ENCODE data around the gene EAF1.

DNA sequence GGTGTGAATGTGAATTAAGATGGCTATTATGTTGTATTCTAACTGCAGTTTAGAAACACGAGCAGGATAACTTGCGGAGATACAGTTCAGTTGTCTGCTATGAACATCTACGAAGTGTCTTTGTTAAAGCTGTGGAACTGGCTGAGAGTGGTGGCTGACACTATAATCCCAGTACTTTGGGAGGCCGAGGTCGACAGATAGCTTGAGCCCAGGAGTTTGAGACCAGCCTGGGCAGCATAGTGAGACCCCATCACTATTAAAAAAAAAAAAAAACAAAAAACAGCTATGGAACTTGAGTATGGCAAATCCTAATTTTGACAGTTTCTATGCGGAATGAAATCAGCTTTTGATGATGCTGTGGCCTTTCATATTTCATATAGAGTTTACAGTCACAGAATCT, 1.7 kb downstream of the EAF1 start:
- TF ChIP-seq, protein P1, sequence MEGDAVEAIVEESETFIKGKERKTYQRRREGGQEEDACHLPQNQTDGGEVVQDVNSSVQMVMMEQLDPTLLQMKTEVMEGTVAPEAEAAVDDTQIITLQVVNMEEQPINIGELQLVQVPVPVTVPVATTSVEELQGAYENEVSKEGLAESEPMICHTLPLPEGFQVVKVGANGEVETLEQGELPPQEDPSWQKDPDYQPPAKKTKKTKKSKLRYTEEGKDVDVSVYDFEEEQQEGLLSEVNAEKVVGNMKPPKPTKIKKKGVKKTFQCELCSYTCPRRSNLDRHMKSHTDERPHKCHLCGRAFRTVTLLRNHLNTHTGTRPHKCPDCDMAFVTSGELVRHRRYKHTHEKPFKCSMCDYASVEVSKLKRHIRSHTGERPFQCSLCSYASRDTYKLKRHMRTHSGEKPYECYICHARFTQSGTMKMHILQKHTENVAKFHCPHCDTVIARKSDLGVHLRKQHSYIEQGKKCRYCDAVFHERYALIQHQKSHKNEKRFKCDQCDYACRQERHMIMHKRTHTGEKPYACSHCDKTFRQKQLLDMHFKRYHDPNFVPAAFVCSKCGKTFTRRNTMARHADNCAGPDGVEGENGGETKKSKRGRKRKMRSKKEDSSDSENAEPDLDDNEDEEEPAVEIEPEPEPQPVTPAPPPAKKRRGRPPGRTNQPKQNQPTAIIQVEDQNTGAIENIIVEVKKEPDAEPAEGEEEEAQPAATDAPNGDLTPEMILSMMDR (IDR thresholded peaks at IDR 0.05; ENCODE audit: control extremely low read depth in 1 of 3, insufficient read depth in 1 of 3, low read depth in 1 of 3, low read length in 3 of 3): no peak
- TF ChIP-seq POLR2A (IDR thresholded peaks at IDR 0.05; ENCODE audit: control extremely low read depth in 1 of 2, low read depth in 2 of 2, low read length in 2 of 2) (no peak), HDAC2 (IDR thresholded peaks at IDR 0.05; ENCODE audit: borderline replicate concordance in 1 of 2, low read depth in 2 of 2, low read length in 2 of 2) (no peak), EZH2 (IDR thresholded peaks at IDR 0.05; ENCODE audit: low read depth, low read length, severe bottlenecking) (no peak), SIN3A (conservative IDR thresholded peaks at IDR 0.05 in 1 of 2, IDR thresholded peaks at IDR 0.05 in 1 of 2; ENCODE audit: low read depth in 1 of 2, low read length in 2 of 2) (no peak), SP2 (IDR thresholded peaks at IDR 0.05; ENCODE audit: low read length) (no peak), RAD21 (IDR thresholded peaks at IDR 0.05 in 1 of 2, conservative IDR thresholded peaks at IDR 0.05 in 1 of 2; ENCODE audit: low read depth in 2 of 2, low read length in 2 of 2) (no peak), JUND (IDR thresholded peaks at IDR 0.05; ENCODE audit: low read length) (no peak), CBX8 (IDR thresholded peaks at IDR 0.05; ENCODE audit: borderline replicate concordance, low read depth, low read length) (no peak), RFX5 (IDR thresholded peaks at IDR 0.05; ENCODE audit: borderline replicate concordance, low read depth, low read length) (no peak), YY1 (IDR thresholded peaks at IDR 0.05; ENCODE audit: low read depth, low read length) (no peak), EP300 (IDR thresholded peaks at IDR 0.05; ENCODE audit: borderline replicate concordance in 1 of 2, low read depth in 2 of 2, low read length in 2 of 2) (no peak), POLR2AphosphoS5 (IDR thresholded peaks at IDR 0.05; ENCODE audit: low read depth, low read length) (no peak)

All from H1 (cell line).